COLO829 (cell line): ENCODE measurements around the gene ZBED1.
"Not testable (repeated sequence)": the region's sequence is repeated elsewhere in the genome, so short reads cannot be mapped to it uniquely, and the experiment has no call there.

Experiments
- DNase-seq: peaks from one replicate; pipeline ENCODE4 v3.0.0; 2012; ENCODE audit warnings: low spot score

ZBED1 gene

GRCh38 chrX:2474963-2475726 is 25.6 kb downstream of the ZBED1 start:
- no peak for DNase-seq

DNA sequence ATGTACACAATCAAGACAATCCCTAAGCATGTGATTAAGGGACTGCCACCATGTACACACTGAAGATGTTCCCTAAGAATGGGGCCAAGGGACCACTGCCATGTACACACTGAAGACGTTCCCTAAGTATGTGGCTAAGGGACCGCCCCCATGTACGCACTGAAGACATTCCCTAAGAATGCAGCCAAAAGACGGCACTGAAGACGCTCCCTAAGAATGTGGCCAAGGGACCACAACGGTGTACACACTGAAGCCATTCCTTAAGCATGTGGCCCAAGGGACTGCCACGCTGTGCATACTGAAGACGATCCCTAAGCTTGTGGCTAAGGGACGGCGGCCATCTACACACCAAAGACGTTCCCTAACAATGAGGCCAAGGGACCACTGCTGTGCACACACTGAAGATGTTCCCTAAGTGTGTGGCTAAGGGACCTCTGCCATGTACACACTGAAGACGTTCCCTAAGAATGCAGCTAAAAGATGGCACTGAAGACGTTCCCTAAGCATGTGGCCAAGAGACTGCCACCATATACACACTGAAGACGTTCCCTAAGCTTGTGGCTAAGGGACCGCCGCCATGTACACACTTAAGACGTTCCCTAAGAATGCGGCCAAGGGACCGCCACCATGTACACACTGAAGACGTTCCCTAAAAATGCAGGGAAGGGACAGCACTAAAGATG is 26.4 kb downstream of the ZBED1 start:
- no peak for DNase-seq

DNA sequence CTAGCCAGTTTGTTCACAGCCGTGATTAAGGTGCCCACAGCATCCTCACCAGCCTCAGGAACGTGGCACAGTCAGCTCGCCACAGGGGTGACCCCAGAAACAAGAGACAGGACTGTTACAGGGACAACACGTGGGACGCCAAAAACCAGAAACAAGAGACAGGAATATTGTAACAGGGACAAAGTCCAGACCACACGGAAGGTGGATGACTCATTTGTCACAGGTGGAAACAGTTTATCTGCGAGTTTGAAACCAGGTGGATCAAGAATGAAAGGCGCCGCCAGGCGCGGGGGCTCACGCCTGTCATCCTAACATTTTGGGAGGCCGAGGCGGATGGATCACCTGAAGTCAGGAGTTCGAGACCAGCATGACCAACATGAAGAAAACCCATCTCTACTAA is 27.7 kb downstream of the ZBED1 start:
- DNase-seq: not testable (repeated sequence)

- DNase-seq: no peak
Observed at GRCh38 chrX:2471641-2472040, 29.1 kb downstream of the ZBED1 start.

GRCh38 chrX:2471126-2471525 is 29.6 kb downstream of the ZBED1 start:
- DNase-seq: not testable (repeated sequence)

DNA sequence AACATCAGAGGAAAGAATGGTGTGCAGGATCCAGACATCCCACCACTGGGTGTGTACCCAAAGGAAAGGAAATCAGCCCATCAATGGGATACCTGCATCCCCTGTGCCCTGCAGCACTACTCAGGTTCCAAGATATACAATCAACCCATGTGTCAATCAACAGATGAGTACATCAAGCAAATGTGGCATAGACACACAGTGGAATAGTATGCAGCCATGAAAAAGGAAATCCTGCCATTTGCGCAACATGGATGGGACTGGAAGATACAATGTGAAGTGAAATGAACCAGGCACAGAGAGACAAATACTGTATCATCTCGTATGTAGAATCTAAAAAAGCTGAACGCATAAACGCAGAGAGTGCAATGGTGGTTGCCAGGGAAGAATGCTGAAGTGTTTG is 30.9 kb downstream of the ZBED1 start:
- DNase-seq: not testable (repeated sequence)

- no peak for DNase-seq
Observed at GRCh38 chrX:2469196-2469685, 31.5 kb downstream of the ZBED1 start.

DNA sequence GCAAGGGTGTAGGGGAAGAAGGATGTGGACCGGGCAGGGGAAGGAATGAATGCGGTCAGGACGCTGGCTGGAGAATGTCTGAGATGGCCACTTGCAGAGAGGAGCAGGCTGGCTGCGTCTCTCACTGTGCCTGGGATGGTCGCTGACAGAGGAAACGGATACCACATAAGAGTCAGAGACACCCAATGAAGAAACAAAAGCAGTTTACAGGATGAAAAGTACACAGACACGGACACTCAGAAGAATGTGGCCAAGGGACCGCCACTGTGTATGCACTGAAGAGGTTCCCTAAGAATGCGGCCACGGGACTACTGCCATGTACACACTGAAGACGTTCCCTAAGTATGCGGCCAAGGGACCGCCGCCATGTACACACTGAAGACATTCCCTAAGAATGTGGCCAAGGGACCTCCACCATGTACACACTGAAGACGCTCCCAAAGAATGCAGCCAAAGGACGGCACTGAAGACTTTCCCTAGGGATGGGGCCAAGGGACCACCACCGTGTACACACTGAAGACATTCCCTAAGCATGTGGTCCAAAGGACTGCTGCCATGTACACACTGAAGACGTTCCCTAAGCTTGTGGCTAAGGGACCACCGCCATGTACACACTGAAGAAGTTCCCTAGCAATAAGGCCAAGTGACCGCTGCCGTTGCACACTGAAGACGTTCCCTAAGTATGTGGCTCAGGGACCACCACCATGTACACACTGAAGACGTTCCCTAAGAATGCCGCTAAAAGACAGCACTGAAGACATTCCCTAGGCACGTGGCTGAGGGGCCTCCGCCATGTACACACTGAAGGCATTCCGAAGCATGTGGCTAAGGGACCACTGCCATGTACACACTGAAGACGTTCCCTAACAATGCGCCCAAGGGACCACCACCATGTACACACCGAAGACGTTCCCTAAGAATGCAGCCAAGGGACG is 32.2 kb downstream of the ZBED1 start:
- DNase-seq: no peak

DNA sequence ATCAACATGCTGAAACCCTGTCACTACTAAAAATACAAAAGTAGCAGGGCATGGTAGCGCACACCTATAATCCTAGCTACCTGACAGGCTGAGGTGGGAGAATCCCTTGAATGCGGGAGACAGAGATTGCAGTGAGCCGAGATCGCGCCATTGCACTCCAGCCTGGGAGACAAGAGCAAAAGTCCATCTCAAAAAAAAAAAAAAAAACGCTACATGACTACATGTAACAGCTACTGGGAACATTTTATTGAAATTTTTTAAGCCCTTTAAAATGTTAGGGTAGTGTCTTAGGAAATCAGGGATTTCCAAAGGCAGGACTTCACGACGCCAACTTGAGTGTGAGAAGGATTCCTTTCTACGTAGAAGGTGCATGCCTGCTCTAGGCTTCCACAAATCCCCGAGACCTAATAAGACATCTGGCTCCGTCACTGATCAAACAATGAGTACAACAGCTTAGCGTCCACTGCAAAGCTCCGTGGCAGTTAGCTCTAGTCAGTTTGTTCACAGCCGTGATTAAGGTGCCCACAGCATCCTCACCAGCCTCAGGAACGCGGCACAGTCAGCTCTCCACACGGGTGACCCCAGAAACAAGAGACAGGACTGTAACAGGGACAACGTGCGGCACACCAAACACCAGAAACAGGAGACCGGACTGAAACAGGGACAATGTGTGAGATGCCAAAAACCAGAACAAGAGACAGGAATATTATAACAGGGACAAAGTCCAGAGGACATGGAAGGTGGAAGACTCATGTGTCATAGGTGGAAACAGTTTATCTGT is 33.7 kb downstream of the ZBED1 start:
- DNase-seq: no peak

GRCh38 chrX:2464677-2465166 is 36.1 kb downstream of the ZBED1 start:
- no peak for DNase-seq

GRCh38 chrX:2463973-2464676 is 36.7 kb downstream of the ZBED1 start:
- DNase-seq: no peak

GRCh38 chrX:2463481-2463880 is 37.3 kb downstream of the ZBED1 start:
- not testable (repeated sequence) for DNase-seq

- DNase-seq: peak; percentile 34
Observed at GRCh38 chrX:2462780-2463179, 38.0 kb downstream of the ZBED1 start.

- DNase-seq: no peak
Observed at GRCh38 chrX:2462074-2462473, 38.7 kb downstream of the ZBED1 start.

- DNase-seq: no peak
Observed at GRCh38 chrX:2461711-2462016, 39.1 kb downstream of the ZBED1 start.

DNA sequence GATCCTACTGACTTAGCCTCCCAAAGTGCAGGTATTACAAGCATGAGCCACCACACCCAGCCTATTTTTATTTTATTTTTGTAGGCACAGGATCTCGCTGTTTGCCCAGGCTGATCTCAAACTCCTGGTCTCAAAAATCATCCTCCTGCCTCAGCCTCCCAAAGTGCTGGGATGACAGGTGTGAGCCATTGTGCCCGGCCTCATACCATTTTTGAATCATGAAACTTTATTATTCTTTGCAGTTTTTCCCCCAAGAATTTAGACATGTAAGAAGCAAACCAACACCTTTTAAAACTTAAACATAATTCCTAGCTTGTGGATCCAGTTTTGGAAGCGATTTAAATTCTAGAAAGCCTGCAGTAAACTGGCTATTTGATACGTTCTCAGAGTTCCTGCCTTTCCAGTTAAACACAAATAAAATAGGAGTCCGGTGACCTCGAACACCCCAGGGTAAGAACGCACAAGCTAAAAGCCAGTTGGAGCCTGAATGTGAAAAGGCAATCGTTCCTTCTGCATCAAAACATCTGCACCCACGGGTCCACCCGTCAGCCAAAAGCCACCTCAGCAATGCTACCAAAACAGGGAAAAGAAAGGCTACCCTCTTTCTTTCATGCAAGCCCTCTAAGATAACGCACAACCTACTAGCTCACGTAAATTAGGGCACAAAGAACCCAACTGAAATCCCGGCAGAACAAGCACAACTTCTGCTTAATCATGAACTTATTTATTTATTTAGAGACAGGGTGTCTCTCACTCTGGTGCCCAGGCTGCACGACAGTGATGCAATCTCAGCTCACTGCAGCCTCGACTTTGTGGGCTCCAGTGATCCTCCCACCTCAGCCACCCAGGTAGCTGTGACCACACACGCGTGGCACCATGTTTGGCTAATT is 39.7 kb downstream of the ZBED1 start:
- DNase-seq: not testable (repeated sequence)

DNA sequence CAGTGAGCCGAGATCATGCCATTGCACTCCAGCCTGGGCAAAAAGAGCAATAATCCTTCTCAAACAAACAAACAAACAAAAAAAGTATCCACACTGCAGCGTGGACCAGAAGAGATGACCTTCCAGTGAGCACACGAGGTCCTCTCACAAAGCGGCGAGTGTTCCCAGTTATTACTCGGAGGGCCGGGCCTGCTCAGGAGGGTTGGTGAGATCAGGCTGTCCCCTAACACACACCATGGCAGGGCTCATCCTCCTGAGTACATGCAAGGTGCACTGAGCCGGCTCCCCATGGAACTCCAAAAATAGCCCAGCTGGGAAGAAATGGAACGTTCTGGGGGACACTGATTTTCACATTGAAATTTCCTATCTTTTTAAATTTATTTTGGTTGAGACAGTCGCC is 40.7 kb downstream of the ZBED1 start:
- not testable (repeated sequence) for DNase-seq

DNA sequence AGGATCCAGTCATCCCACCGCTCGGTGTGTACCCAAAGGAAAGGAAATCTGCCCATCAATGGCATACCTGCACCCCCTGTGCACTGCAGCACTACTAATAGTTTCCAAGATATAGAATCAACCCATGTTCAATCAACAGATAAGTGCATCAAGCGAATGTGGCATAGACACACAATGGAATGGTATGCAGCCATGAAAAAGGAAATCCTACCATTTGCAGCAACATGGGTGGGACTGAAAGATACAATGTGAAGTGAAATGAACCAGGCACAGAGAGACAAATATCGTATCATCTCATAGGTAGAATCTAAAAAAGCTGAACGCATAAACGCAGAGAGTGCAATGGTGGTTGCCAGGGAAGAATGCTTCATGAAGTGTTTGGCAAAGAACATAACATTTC is 42.5 kb downstream of the ZBED1 start:
- DNase-seq: no peak

GRCh38 chrX:2457289-2458133 is 43.3 kb downstream of the ZBED1 start:
- DNase-seq: no peak
